ENCODE results near the gene SPDYE3. TPM values are rescaled to one million over a fixed set of nuclear protein-coding genes. Genes with fewer than 3 reads are reported as not detected.
"Not testable (repeated sequence)": the region's sequence is repeated elsewhere in the genome, so short reads cannot be mapped to it uniquely, and the experiment has no call there.

Gene SPDYE3
- total and polyA plus RNA-seq, 2 donors from 2014 or later = not detected

GRCh38 chr7:100346921-100347320 lies 39.4 kb downstream of the SPDYE3 start:
- FAIRE-seq = no peak
- Histone ChIP-seq H3K27me3 (ENCODE audit: control insufficient read depth, insufficient read depth, low read length) (no peaks in the 10 kb centered on the region), H3K4me3 (ENCODE audit: low read length in 3 of 3) (no peak overlapping the region), H3K9me3 (ENCODE audit: control insufficient read depth in 2 of 3, insufficient read depth in 1 of 3, low read length in 3 of 3) (no peaks in the 10 kb centered on the region), H3K4me1 (ENCODE audit: control insufficient read depth in 2 of 3, insufficient read depth in 2 of 3, low read depth in 1 of 3, low read length in 3 of 3) (no peaks in the 10 kb centered on the region), H3K36me3 (ENCODE audit: control insufficient read depth in 2 of 3, insufficient read depth in 3 of 3, low read length in 3 of 3) (peaks cover 7 to 41% (median 31%) of the 10 kb centered on the region in 3 donors), H3K9ac (ENCODE audit: low read length in 3 of 3) (no peak overlapping the region), H3K27ac (ENCODE audit: low read depth in 2 of 2, low read length in 2 of 2) (no peak overlapping the region)
- peak in 1 of 5 donors; percentile 5 for DNase-seq
- no peak for TF ChIP-seq CTCF (IDR thresholded peaks at IDR 0.05; ENCODE audit: borderline replicate concordance, extremely low read depth, insufficient read depth)
- intact Hi-C loops (cut with DNase I) = no loop called here

DNA sequence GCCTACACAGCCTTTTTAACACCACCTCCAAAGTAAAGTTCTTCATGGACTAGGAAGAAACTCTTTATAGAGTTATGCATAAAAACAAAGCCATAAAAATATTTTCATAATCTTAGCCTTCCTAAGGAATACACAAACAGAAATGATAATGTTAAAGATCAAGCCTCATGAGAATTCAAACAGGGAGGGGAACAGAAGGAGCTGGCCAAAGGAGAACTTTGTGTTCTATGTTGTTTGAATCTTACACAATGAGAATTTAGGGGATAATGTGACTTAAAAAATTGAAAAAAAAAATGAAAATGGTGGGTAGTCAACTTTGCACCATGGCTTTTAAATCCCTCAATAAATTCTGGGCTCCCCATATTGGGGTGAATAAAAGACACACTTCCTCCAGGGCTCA lies 41.3 kb downstream of the SPDYE3 start:
- no peak for FAIRE-seq
- peaks cover 7 to 41% (median 27%) of the 10 kb centered on the region in 3 donors for H3K36me3 ChIP-seq (ENCODE audit: control insufficient read depth in 2 of 3, insufficient read depth in 3 of 3, low read length in 3 of 3)
- intact Hi-C loops (cut with DNase I) = no loop called here

GRCh38 chr7:100349757-100350156 lies 42.3 kb downstream of the SPDYE3 start:
- peak in 1 of 5 donors; percentile 9 for DNase-seq
- no peak for TF ChIP-seq CTCF (IDR thresholded peaks at IDR 0.05; ENCODE audit: borderline replicate concordance, extremely low read depth, insufficient read depth)
- Histone ChIP-seq H3K27me3 (ENCODE audit: control insufficient read depth, insufficient read depth, low read length) (no peaks in the 10 kb centered on the region), H3K27ac (ENCODE audit: low read depth in 2 of 2, low read length in 2 of 2) (no peak overlapping the region), H3K4me3 (ENCODE audit: low read length in 3 of 3) (no peak overlapping the region), H3K9ac (ENCODE audit: low read length in 3 of 3) (no peak overlapping the region), H3K36me3 (ENCODE audit: control insufficient read depth in 2 of 3, insufficient read depth in 3 of 3, low read length in 3 of 3) (peaks cover 7 to 44% (median 34%) of the 10 kb centered on the region in 3 donors), H3K4me1 (ENCODE audit: control insufficient read depth in 2 of 3, insufficient read depth in 2 of 3, low read depth in 1 of 3, low read length in 3 of 3) (no peaks in the 10 kb centered on the region), H3K9me3 (ENCODE audit: control insufficient read depth in 2 of 3, insufficient read depth in 1 of 3, low read length in 3 of 3) (no peaks in the 10 kb centered on the region)
- intact Hi-C loops (cut with DNase I) = no loop called here
- FAIRE-seq = no peak

More for the DNA sequence above, 41.3 kb downstream of the SPDYE3 start:
- H3K27ac ChIP-seq (ENCODE audit: low read depth in 2 of 2, low read length in 2 of 2) = no peak overlapping the region
- H3K9ac ChIP-seq (ENCODE audit: low read length in 3 of 3) = no peak overlapping the region
- DNase-seq = no peak
- H3K4me3 ChIP-seq (ENCODE audit: low read length in 3 of 3) = no peak overlapping the region
- TF ChIP-seq CTCF (IDR thresholded peaks at IDR 0.05; ENCODE audit: borderline replicate concordance, extremely low read depth, insufficient read depth) = no peak
- no peaks in the 10 kb centered on the region for H3K27me3 ChIP-seq (ENCODE audit: control insufficient read depth, insufficient read depth, low read length)
- H3K4me1 ChIP-seq (ENCODE audit: control insufficient read depth in 2 of 3, insufficient read depth in 2 of 3, low read depth in 1 of 3, low read length in 3 of 3) = no peaks in the 10 kb centered on the region
- no peaks in the 10 kb centered on the region for H3K9me3 ChIP-seq (ENCODE audit: control insufficient read depth in 2 of 3, insufficient read depth in 1 of 3, low read length in 3 of 3)

DNA sequence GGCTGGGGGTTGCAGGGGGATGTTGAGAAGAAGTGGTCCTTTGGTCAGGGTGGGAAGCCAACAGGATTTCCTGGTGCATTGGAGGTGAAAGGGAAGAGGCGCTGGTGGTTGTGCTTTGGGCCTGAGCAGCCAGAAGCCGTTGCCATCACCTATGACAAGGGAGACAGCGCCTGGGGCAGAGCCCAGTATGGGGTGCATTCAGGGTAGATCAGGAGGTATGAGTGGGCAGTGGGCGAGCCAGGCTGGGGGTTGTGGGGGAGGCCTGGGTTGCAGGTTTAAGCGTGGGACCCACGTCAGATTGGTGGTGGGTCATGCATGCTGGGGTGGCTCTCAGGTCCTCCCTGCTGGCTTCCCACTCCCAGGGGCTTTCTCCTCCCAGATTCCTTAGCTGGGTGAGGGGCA lies 44.2 kb downstream of the SPDYE3 start:
- DNase-seq (peak in 1 of 5 donors; percentile 7), FAIRE-seq (no peak)
- H3K36me3 ChIP-seq (ENCODE audit: control insufficient read depth in 2 of 3, insufficient read depth in 3 of 3, low read length in 3 of 3) = peaks cover 6 to 47% (median 41%) of the 10 kb centered on the region in 3 donors
- no peak overlapping the region for H3K4me3 ChIP-seq (ENCODE audit: low read length in 3 of 3)
- H3K27me3 ChIP-seq (ENCODE audit: control insufficient read depth, insufficient read depth, low read length) = no peaks in the 10 kb centered on the region
- no peak for TF ChIP-seq CTCF (IDR thresholded peaks at IDR 0.05; ENCODE audit: borderline replicate concordance, extremely low read depth, insufficient read depth)
- H3K4me1 ChIP-seq (ENCODE audit: control insufficient read depth in 2 of 3, insufficient read depth in 2 of 3, low read depth in 1 of 3, low read length in 3 of 3) = no peaks in the 10 kb centered on the region
- H3K27ac ChIP-seq (ENCODE audit: low read depth in 2 of 2, low read length in 2 of 2) = no peak overlapping the region
- intact Hi-C loops (cut with DNase I) = no loop called here
- H3K9me3 ChIP-seq (ENCODE audit: control insufficient read depth in 2 of 3, insufficient read depth in 1 of 3, low read length in 3 of 3) = no peaks in the 10 kb centered on the region
- no peak overlapping the region for H3K9ac ChIP-seq (ENCODE audit: low read length in 3 of 3)

GRCh38 chr7:100352230-100352781 lies 44.8 kb downstream of the SPDYE3 start:
- H3K27ac ChIP-seq (ENCODE audit: low read depth in 2 of 2, low read length in 2 of 2); H3K27me3 ChIP-seq (ENCODE audit: control insufficient read depth, insufficient read depth, low read length); H3K4me3 ChIP-seq (ENCODE audit: low read length in 3 of 3); intact Hi-C loops (cut with DNase I); FAIRE-seq; H3K9ac ChIP-seq (ENCODE audit: low read length in 3 of 3); H3K9me3 ChIP-seq (ENCODE audit: control insufficient read depth in 2 of 3, insufficient read depth in 1 of 3, low read length in 3 of 3); H3K4me1 ChIP-seq (ENCODE audit: control insufficient read depth in 2 of 3, insufficient read depth in 2 of 3, low read depth in 1 of 3, low read length in 3 of 3): not testable (repeated sequence)
- peak in 1 of 5 donors; percentile 28 for DNase-seq
- peaks cover 3 to 45% (median 38%) of the 10 kb centered on the region in 3 donors for H3K36me3 ChIP-seq (ENCODE audit: control insufficient read depth in 2 of 3, insufficient read depth in 3 of 3, low read length in 3 of 3)
